ENCODE data around the gene ZNF385A. TPM values are rescaled to one million over a fixed set of nuclear protein-coding genes. Genes with fewer than 3 reads are reported as not detected.

ZNF385A gene
- total and polyA plus RNA-seq, 2 of the 4 experiments (the other 2 are of a cell fraction) = 0.36 to 2.5 TPM

DNA sequence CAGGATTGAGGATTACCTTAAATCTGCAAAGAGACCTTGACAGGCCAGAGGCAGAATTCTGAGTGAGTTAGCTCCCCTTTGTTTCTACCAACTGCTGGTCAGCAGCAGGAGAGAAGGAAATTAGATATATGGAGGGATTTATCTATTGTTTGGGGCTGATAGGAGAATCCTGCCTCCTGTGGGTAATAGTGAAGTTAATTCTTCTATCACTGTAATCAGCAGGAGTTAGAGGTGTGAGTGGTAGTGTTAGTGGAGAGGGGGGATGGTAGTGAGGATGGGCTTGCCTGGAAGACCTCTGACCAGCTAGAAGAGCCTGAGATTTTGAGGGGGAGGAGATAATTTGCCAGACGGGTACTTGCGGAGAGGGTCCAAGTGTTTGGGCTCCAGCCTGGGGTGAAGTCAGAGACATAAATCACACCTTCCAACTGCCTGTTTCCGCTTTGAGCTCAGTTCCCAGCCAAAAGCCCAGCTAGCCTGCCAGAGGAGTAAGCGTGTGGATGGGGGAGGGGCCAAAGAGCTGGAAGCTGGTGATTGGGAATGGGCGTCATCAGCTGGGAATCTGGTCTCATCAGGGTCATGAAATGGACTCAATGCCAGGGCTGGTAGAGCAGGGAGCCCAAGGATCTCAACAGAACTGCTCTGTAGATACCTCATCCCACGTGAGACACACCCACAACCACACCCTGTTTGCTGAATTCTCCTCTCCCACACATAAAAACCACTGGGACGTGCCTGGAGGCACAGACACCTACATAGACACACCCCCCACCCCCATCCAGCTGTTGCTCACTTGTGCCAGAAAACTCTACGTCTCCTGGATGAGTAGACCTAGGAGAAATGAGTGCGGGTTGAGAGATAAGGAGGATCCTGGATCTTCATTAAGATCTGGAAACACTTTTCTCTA lies 47.6 kb upstream of the ZNF385A start:
- H2AFZ ChIP-seq (replicated peaks; ENCODE audit: low read length, poor library complexity) = peak overlapping the region; percentile 77
- ATAC-seq (ENCODE audit: low read depth) (peak; percentile 58), DNase-seq (peak; percentile 80)
- peak overlapping the region; percentile 31 for H2AK5ac ChIP-seq (ENCODE audit: low read depth, low read length)
- H4K5ac ChIP-seq (ENCODE audit: low read depth, low read length) = no peak overlapping the region
- H4K8ac ChIP-seq (ENCODE audit: low read depth in 2 of 2, low read length in 2 of 2) = peak overlapping the region; percentile 29 to 67; a peak in 1 of 4 replicates
- TF ChIP-seq NFE2L2 (IDR thresholded peaks at IDR 0.05; ENCODE audit: low read depth, low read length) (no peak), MAZ (IDR thresholded peaks at IDR 0.05; ENCODE audit: borderline replicate concordance, low read depth, low read length) (no peak), RCOR1 (IDR thresholded peaks at IDR 0.05; ENCODE audit: insufficient replicate concordance, low read length) (no peak), CEBPB (IDR thresholded peaks at IDR 0.05; ENCODE audit: low read depth, low read length) (no peak), CTCF (conservative IDR thresholded peaks at IDR 0.05; ENCODE audit: low read depth, low read length) (no peak)
- TF ChIP-seq, protein P1, sequence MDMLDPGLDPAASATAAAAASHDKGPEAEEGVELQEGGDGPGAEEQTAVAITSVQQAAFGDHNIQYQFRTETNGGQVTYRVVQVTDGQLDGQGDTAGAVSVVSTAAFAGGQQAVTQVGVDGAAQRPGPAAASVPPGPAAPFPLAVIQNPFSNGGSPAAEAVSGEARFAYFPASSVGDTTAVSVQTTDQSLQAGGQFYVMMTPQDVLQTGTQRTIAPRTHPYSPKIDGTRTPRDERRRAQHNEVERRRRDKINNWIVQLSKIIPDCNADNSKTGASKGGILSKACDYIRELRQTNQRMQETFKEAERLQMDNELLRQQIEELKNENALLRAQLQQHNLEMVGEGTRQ (IDR thresholded peaks at IDR 0.05; ENCODE audit: low read depth, low read length) = no peak
- H3K27ac ChIP-seq (ENCODE audit: insufficient read depth, low read length) = no peak overlapping the region
- no peaks in the 10 kb centered on the region for H4K20me1 ChIP-seq (ENCODE audit: insufficient read depth, low read length)
- H3K56ac ChIP-seq (ENCODE audit: extremely low read depth, insufficient read depth, low read length) = no peak overlapping the region
- H2BK5ac ChIP-seq (ENCODE audit: low read depth, low read length, poor library complexity, severe bottlenecking) = peak overlapping the region; percentile 34
- in situ Hi-C loops (cut with MboI; ENCODE audit: low sequenced_read_pairs) = no loop called here
- no peaks in the 10 kb centered on the region for H3K27me3 ChIP-seq (ENCODE audit: control insufficient read depth, insufficient read depth, low read length)
- 0 out of 2 replicates have a peak overlapping the region, but pooled peaks have one; percentile 7 for H3K23ac ChIP-seq (ENCODE audit: low read depth, low read length)
- peak overlapping the region; percentile 77; the same call in 1 of the 2 replicates for H3K14ac ChIP-seq (replicated peaks; ENCODE audit: low read depth, low read length)
- peak overlapping the region; percentile 35; the same call in 1 of the 2 replicates for H2BK120ac ChIP-seq (ENCODE audit: low read depth, low read length)
- peak overlapping the region; percentile 7; the same call in 1 of the 2 replicates for H3K4ac ChIP-seq (ENCODE audit: low read depth, low read length)
- POLR2A ChIA-PET (ENCODE audit: unreplicated experiment) = no interaction called here
- peak overlapping the region; percentile 43; the same call in 1 of the 2 replicates for H4K91ac ChIP-seq (ENCODE audit: insufficient read depth, low read depth, low read length)
- peak overlapping the region; percentile 8; the same call in 1 of the 2 replicates for H3K4me2 ChIP-seq (ENCODE audit: low read depth, low read length)
- dilution Hi-C loops (cut with HindIII; ENCODE audit: low sequenced_read_pairs, unreplicated experiment) = no loop called here
- peaks cover 0 to 14% of the 10 kb centered on the region in 2 experiments; a peak in 1 of 4 replicates for H3K79me1 ChIP-seq (ENCODE audit: low read depth in 1 of 2, low read length in 2 of 2)
- intact Hi-C loops (cut with micrococcal nuclease) = loop anchor here (10.0 kb wide), 1 partner anchor 217 kb away; no protein-coding TSS in a partner anchor
- CTCF ChIA-PET = interaction anchor here (0.7 to 5.1 kb wide), 2 partner anchors 17 to 33 kb away, joined by 3 to 27 read pairs; no protein-coding TSS in a partner anchor
- BruUV-seq (replicated peaks) = no TSS peak
- peak overlapping the region; percentile 57; the same call in 1 of the 2 replicates for H2BK20ac ChIP-seq (ENCODE audit: low read depth, low read length)
- peaks cover 19% of the 10 kb centered on the region for H3K9me1 ChIP-seq (ENCODE audit: insufficient read depth, low read length)
- no peaks in the 10 kb centered on the region for H3K36me3 ChIP-seq (ENCODE audit: control insufficient read depth, insufficient read depth, low read length)
- peak overlapping the region; percentile 73; the same call in 2 of the 3 replicates for H2BK15ac ChIP-seq (ENCODE audit: low read depth, low read length)
- H2AK9ac ChIP-seq (replicated peaks; ENCODE audit: low read depth, low read length, poor library complexity) = peak overlapping the region; percentile 4
- H3K9me3 ChIP-seq (ENCODE audit: control insufficient read depth, insufficient read depth, low read length) = no peaks in the 10 kb centered on the region
- H3K9ac ChIP-seq (ENCODE audit: low read depth, low read length) = no peak overlapping the region
- H3K18ac ChIP-seq (ENCODE audit: low read depth, low read length) = peak overlapping the region; percentile 10; the same call in 1 of the 2 replicates
- H3K4me1 ChIP-seq (ENCODE audit: control insufficient read depth, insufficient read depth, low read length) = peaks cover 22% of the 10 kb centered on the region
- no CpG with 5 or more reads among the region's 9 CpGs for WGBS, 2 experiments (ENCODE audit: extremely low coverage in 2 of 2, insufficient read length in 1 of 2)
- no peak overlapping the region for H3K4me3 ChIP-seq (ENCODE audit: insufficient read depth, low read depth, low read length)
